GM12878 (cell line): ENCODE results near the gene HOXB6. TPM values are rescaled to one million over a fixed set of nuclear protein-coding genes. Genes with fewer than 3 reads are reported as not detected.

Experiments
- BCL11A ChIP-seq: IDR thresholded peaks from 2 replicates; pipeline ENCODE4 v1.6.1; 2011; ENCODE audit warnings: low read depth, low read length
- MYC ChIP-seq: IDR thresholded peaks from 2 replicates; pipeline ENCODE4 v1.6.1; 2011; ENCODE audit warnings: mild to moderate bottlenecking, low read length, moderate library complexity, inconsistent platforms; ENCODE audit not compliant: insufficient read depth, insufficient replicate concordance, insufficient read length, severe bottlenecking
- NFXL1 ChIP-seq: fragments of 450-650 bp; IDR thresholded peaks from 2 replicates; pipeline ENCODE4 v1.6.1; 2017; ENCODE audit warnings: antibody characterized with exemption, mild to moderate bottlenecking, borderline replicate concordance
- NFYA ChIP-seq: IDR thresholded peaks from 2 replicates; pipeline ENCODE4 v1.6.1; 2011; ENCODE audit warnings: low read depth, mild to moderate bottlenecking, low read length, improper control_type of control experiment, borderline replicate concordance
- NKRF ChIP-seq: fragments of 450-650 bp; conservative IDR thresholded peaks from 2 replicates; pipeline ENCODE4 v1.6.1; 2017; ENCODE audit warnings: mild to moderate bottlenecking, moderate library complexity
- NR2C2 ChIP-seq: IDR thresholded peaks from 2 replicates; pipeline ENCODE4 v1.6.1; 2011; ENCODE audit warnings: borderline replicate concordance, low read depth; ENCODE audit not compliant: control insufficient read depth, insufficient read length
- SMC3 ChIP-seq: IDR thresholded peaks from 2 replicates; pipeline ENCODE4 v1.6.1; 2011; ENCODE audit warnings: low read length, improper control_type of control experiment, borderline replicate concordance
- SREBF1 ChIP-seq: IDR thresholded peaks from 2 replicates; pipeline ENCODE4 v1.6.1; 2012; ENCODE audit warnings: mild to moderate bottlenecking, low read length
- SUZ12 ChIP-seq: fragments of 200-600 bp; sonication (generic); IDR thresholded peaks from one replicate; pipeline ENCODE4 v1.6.1; 2018; ENCODE audit warnings: antibody characterized with exemption, mild to moderate bottlenecking; ENCODE audit not compliant: unreplicated experiment
- ZNF217 ChIP-seq: fragments of 450-650 bp; IDR thresholded peaks from 2 replicates; pipeline ENCODE4 v1.6.1; 2017; ENCODE audit warnings: antibody characterized with exemption, mild to moderate bottlenecking
- polyA plus RNA-seq, 11 experiments: library from polyadenylated mRNA; depleted of rRNA in 4 of 11; unstranded in 6 of 11; stranded (reverse) in 5 of 11; fragments of >200 nt; fragmentation: Nextera tagmentation in 4 of 11; fragmentation: Illumina TruSeq in 1 of 11; extraction: Ambion mirVana in 4 of 11; extraction: Trizol in 1 of 11; gene quantifications; 1 replicate in 1 of 11; 2 replicates in 10 of 11; pipeline versions ENCODE4 v1.2.1 to v1.2.3, GENCODE V29; 2011 to 2016; ENCODE audit warnings: inconsistent platforms in 2 of 11, missing spikeins in 2 of 11, low read depth in 1 of 11
- total RNA-seq, 4 experiments: library from RNA; depleted of rRNA in 3 of 4; stranded (reverse); fragments of >200 nt in 3 of 4; fragmentation: Illumina TruSeq in 1 of 4; extraction: Trizol in 1 of 4; gene quantifications; 2 replicates each; pipeline versions ENCODE4 v1.2.1 to v1.2.3, GENCODE V29; 2013 to 2021
- TF ChIP-seq, protein P1 (sequence below): fragments of 450-650 bp; formaldehyde crosslinking; IDR thresholded peaks from 2 replicates; pipeline ENCODE4 v1.4.0; 2020; ENCODE audit warnings: mild to moderate bottlenecking, moderate library complexity
- TF ChIP-seq, protein P2 (sequence below): IDR thresholded peaks from 2 replicates; pipeline ENCODE4 v1.6.1; 2012; ENCODE audit warnings: low read depth, low read length, improper control_type of control experiment

Gene HOXB6
- total and polyA plus RNA-seq, 10 of the 15 experiments (the other 5 are each of a cell fraction or from before 2014, with no cell fraction given) = 0.04 to 0.51 (median 0.09) TPM; not detected in 2

DNA sequence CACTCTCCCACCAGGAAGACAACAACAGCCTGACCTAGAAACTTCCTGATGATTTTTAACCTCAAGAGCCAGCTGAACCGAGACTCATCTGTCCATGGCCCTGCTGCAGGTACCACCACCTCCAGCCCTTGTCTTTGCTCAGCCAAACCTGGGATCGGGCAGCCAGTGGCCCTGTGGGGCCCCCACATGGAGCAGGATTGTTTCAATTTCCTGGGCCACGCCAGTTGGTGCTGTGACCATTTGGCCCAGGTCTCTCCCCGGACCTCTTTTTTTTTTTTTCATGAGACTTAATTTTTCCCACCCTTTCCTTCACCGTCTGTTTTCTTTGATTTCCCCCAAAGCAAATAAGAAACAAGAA lies 51.6 kb downstream of the HOXB6 start (continued):
- TF ChIP-seq NKRF (no peak), SREBF1 (no peak), SUZ12 (no peak), NR2C2 (no peak), MYC (no peak), BCL11A (no peak), ZNF217 (no peak), SMC3 (no peak), NFXL1 (no peak), NFYA (no peak)
- TF ChIP-seq, protein P1, sequence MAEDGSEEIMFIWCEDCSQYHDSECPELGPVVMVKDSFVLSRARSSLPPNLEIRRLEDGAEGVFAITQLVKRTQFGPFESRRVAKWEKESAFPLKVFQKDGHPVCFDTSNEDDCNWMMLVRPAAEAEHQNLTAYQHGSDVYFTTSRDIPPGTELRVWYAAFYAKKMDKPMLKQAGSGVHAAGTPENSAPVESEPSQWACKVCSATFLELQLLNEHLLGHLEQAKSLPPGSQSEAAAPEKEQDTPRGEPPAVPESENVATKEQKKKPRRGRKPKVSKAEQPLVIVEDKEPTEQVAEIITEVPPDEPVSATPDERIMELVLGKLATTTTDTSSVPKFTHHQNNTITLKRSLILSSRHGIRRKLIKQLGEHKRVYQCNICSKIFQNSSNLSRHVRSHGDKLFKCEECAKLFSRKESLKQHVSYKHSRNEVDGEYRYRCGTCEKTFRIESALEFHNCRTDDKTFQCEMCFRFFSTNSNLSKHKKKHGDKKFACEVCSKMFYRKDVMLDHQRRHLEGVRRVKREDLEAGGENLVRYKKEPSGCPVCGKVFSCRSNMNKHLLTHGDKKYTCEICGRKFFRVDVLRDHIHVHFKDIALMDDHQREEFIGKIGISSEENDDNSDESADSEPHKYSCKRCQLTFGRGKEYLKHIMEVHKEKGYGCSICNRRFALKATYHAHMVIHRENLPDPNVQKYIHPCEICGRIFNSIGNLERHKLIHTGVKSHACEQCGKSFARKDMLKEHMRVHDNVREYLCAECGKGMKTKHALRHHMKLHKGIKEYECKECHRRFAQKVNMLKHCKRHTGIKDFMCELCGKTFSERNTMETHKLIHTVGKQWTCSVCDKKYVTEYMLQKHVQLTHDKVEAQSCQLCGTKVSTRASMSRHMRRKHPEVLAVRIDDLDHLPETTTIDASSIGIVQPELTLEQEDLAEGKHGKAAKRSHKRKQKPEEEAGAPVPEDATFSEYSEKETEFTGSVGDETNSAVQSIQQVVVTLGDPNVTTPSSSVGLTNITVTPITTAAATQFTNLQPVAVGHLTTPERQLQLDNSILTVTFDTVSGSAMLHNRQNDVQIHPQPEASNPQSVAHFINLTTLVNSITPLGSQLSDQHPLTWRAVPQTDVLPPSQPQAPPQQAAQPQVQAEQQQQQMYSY (CRISPR knock-in tag) = no peak
- TF ChIP-seq, protein P2, sequence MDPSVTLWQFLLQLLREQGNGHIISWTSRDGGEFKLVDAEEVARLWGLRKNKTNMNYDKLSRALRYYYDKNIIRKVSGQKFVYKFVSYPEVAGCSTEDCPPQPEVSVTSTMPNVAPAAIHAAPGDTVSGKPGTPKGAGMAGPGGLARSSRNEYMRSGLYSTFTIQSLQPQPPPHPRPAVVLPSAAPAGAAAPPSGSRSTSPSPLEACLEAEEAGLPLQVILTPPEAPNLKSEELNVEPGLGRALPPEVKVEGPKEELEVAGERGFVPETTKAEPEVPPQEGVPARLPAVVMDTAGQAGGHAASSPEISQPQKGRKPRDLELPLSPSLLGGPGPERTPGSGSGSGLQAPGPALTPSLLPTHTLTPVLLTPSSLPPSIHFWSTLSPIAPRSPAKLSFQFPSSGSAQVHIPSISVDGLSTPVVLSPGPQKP = no peak
